HEK293 (cell line): ENCODE measurements around the gene LRCH4.

ENCODE experiments used
- CTCF ChIA-PET: fragments of 350-600 bp; formaldehyde crosslinking; extraction: SDS; loops from one replicate; lab custom pipeline; 2021; ENCODE audit warnings: antibody characterized with exemption; lab: Yijun Ruan, JAX
- POLR2A ChIA-PET: fragments of 300-600 bp; formaldehyde crosslinking; extraction: SDS; loops from one replicate; lab custom pipeline; 2020; ENCODE audit warnings: antibody characterized with exemption, inconsistent platforms; lab: Yijun Ruan, JAX
- H3K27ac ChIP-seq: fragments of 200-500 bp; sonication (Bioruptor generic); 2 replicates; pipeline ENCODE4 v1.5.1; 2014; ENCODE audit warnings: low read depth, low read length, control low read depth, inconsistent platforms; ENCODE audit errors: extremely low read depth
- H3K36me3 ChIP-seq, 2 experiments: fragments of 200-500 bp in 1 of 2; sonication (Bioruptor generic) in 1 of 2; 1 replicate in 1 of 2; 2 replicates in 1 of 2; pipeline ENCODE4 v1.5.1; 2014 to 2017; ENCODE audit warnings: inconsistent platforms in 2 of 2, low read length in 2 of 2; ENCODE audit not compliant: control insufficient read depth in 2 of 2, insufficient read depth in 1 of 2
- H3K4me1 ChIP-seq: fragments of 200-500 bp; sonication (Bioruptor generic); 2 replicates; pipeline ENCODE4 v1.5.1; 2014; ENCODE audit warnings: mild to moderate bottlenecking, low read length, inconsistent platforms; ENCODE audit not compliant: control insufficient read depth, insufficient read depth
- H3K4me3 ChIP-seq: 2 replicates; pipeline ENCODE4 v1.5.1; 2011; ENCODE audit warnings: low read depth, mild to moderate bottlenecking, control low read depth, low read length, moderate library complexity
- H3K9me3 ChIP-seq: fragments of 200-500 bp; sonication (Bioruptor generic); 2 replicates; pipeline ENCODE4 v1.5.1; 2014; ENCODE audit warnings: low read depth, low read length, inconsistent platforms; ENCODE audit not compliant: control insufficient read depth, insufficient read depth
- EGR2 ChIP-seq: fragments of 450-650 bp; formaldehyde crosslinking; IDR thresholded peaks from 2 replicates; pipeline ENCODE4 v1.5.1; 2016; ENCODE audit warnings: low read depth, missing biosample characterization, missing genetic modification characterization
- KLF1 ChIP-seq: fragments of 450-650 bp; formaldehyde crosslinking; IDR thresholded peaks from 2 replicates; pipeline ENCODE4 v1.5.1; 2016; ENCODE audit warnings: missing biosample characterization, missing genetic modification characterization
- KLF7 ChIP-seq: fragments of 450-650 bp; formaldehyde crosslinking; IDR thresholded peaks from 2 replicates; pipeline ENCODE4 v1.5.1; 2016; ENCODE audit warnings: missing biosample characterization, missing genetic modification characterization, borderline replicate concordance
- MZF1 ChIP-seq: fragments of 450-650 bp; formaldehyde crosslinking; IDR thresholded peaks from 2 replicates; pipeline ENCODE4 v1.5.1; 2017; ENCODE audit warnings: missing biosample characterization, missing genetic modification characterization, borderline replicate concordance
- SCRT2 ChIP-seq: fragments of 450-650 bp; formaldehyde crosslinking; IDR thresholded peaks from 2 replicates; pipeline ENCODE4 v1.5.1; 2016; ENCODE audit warnings: missing biosample characterization, missing genetic modification characterization
- SP7 ChIP-seq: fragments of 450-650 bp; formaldehyde crosslinking; IDR thresholded peaks from 2 replicates; pipeline ENCODE4 v1.5.1; 2016; ENCODE audit warnings: missing biosample characterization, missing genetic modification characterization
- YY2 ChIP-seq: fragments of 450-650 bp; formaldehyde crosslinking; IDR thresholded peaks from 2 replicates; pipeline ENCODE4 v1.5.1; 2016; ENCODE audit warnings: missing biosample characterization, missing genetic modification characterization
- ZFHX2 ChIP-seq: fragments of 450-650 bp; formaldehyde crosslinking; conservative IDR thresholded peaks from 2 replicates; pipeline ENCODE4 v1.5.1; 2016; ENCODE audit warnings: missing biosample characterization, missing genetic modification characterization
- ZFP69B ChIP-seq: fragments of 450-650 bp; formaldehyde crosslinking; IDR thresholded peaks from 2 replicates; pipeline ENCODE4 v1.5.1; 2016; ENCODE audit warnings: missing biosample characterization, missing genetic modification characterization
- ZNF266 ChIP-seq: fragments of 450-650 bp; formaldehyde crosslinking; IDR thresholded peaks from 2 replicates; pipeline ENCODE4 v1.5.1; 2016; ENCODE audit warnings: missing biosample characterization, missing genetic modification characterization, low read depth
- ZNF341 ChIP-seq: fragments of 450-650 bp; formaldehyde crosslinking; IDR thresholded peaks from 2 replicates; pipeline ENCODE4; 2016; ENCODE audit warnings: low read depth, missing biosample characterization, missing genetic modification characterization
- ZNF76 ChIP-seq: fragments of 450-650 bp; formaldehyde crosslinking; IDR thresholded peaks from 2 replicates; pipeline ENCODE4; 2016; ENCODE audit warnings: low read depth, missing biosample characterization, missing genetic modification characterization, borderline replicate concordance
- ZNF777 ChIP-seq: fragments of 450-650 bp; formaldehyde crosslinking; IDR thresholded peaks from 2 replicates; pipeline ENCODE4 v1.5.1; 2017; ENCODE audit warnings: missing biosample characterization, missing genetic modification characterization, borderline replicate concordance
- TF ChIP-seq, protein P1 (sequence below): fragments of 450-650 bp; formaldehyde crosslinking; IDR thresholded peaks from 2 replicates; pipeline ENCODE4 v1.5.1; 2017; ENCODE audit warnings: missing biosample characterization, missing genetic modification characterization
- TF ChIP-seq, protein P2 (sequence below): fragments of 450-650 bp; formaldehyde crosslinking; IDR thresholded peaks from 2 replicates; pipeline ENCODE4 v1.5.1; 2016; ENCODE audit warnings: missing biosample characterization, missing genetic modification characterization
- TF ChIP-seq, protein P3 (sequence below): fragments of 450-650 bp; formaldehyde crosslinking; IDR thresholded peaks from 2 replicates; pipeline ENCODE4 v1.5.0; 2017; ENCODE audit warnings: missing biosample characterization, missing genetic modification characterization, borderline replicate concordance
- TF ChIP-seq, protein P4 (sequence below): fragments of 450-650 bp; formaldehyde crosslinking; IDR thresholded peaks from 2 replicates; pipeline ENCODE4 v1.5.1; 2016; ENCODE audit warnings: missing biosample characterization, missing genetic modification characterization
- TF ChIP-seq, protein P5 (sequence below): fragments of 450-650 bp; formaldehyde crosslinking; IDR thresholded peaks from 2 replicates; pipeline ENCODE4 v1.5.1; 2016; ENCODE audit warnings: missing biosample characterization, missing genetic modification characterization

LRCH4 gene

DNA sequence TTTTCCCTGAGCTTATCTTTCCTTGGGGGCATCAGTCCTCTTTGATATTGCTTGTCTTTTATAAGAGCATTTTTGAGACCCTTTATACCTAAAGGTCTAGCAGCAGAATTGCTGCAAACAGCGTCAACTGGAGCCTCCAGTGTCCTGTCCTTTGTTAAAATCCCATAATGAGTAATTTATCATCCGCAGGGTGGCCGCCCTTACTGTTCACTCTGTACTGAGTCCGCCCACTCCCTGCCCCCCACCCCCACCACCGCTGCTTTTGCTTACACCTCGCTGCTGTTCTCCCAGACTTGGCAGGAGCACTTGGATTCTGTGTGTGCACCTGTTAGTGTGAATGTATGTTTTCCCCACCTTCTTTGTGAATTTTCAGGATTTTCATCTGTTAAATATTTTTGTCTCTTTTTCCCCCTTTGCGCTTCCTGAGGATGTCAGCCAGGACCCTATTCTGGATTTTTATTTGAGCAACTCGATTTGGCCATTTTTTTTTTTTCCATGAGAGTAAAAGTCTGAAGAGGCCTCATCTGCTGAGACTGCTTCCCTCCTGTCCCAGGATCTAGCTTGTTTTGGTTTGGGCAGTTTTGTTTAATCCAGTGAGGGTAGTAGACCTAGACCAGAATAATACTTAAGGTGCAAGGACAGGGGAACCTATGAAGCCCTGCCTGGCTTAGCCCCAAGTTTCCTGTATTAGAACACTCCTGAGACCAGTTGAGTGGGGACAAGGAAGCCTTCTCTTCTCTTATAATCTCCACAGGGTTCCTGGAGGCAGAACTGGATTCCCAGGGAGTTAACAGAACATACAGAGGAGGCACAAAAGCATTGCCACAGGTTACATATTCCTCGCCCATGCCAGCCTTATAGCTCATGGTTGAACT is 38.8 kb downstream of the LRCH4 start:
- Histone ChIP-seq H3K36me3 (peaks cover 7 to 13% of the 10 kb centered on the region in 2 experiments; a peak in 2 of 3 replicates), H3K9me3 (no peaks in the 10 kb centered on the region), H3K4me3 (no peak overlapping the region), H3K27ac (peak overlapping the region; percentile 72), H3K4me1 (peaks cover 39% of the 10 kb centered on the region)
- TF ChIP-seq, protein P1, sequence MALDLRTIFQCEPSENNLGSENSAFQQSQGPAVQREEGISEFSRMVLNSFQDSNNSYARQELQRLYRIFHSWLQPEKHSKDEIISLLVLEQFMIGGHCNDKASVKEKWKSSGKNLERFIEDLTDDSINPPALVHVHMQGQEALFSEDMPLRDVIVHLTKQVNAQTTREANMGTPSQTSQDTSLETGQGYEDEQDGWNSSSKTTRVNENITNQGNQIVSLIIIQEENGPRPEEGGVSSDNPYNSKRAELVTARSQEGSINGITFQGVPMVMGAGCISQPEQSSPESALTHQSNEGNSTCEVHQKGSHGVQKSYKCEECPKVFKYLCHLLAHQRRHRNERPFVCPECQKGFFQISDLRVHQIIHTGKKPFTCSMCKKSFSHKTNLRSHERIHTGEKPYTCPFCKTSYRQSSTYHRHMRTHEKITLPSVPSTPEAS (tag by site-specific recombination), result no peak
- TF ChIP-seq KLF1 (tag by site-specific recombination) (peak; percentile 70), ZNF76 (tag by site-specific recombination) (no peak), SCRT2 (peak; percentile 55; the same call in 1 of the 2 replicates), EGR2 (tag by site-specific recombination) (peak; percentile 74), ZNF777 (tag by site-specific recombination) (no peak), ZFHX2 (peak; percentile 78), ZNF341 (tag by site-specific recombination) (0 out of 2 replicates have a peak, but pooled peaks have one; percentile 15), KLF7 (no peak), YY2 (tag by site-specific recombination) (no peak), ZNF266 (tag by site-specific recombination) (no peak), SP7 (tag by site-specific recombination) (0 out of 2 replicates have a peak, but pooled peaks have one; percentile 13), ZFP69B (no peak), MZF1 (no peak)
- TF ChIP-seq, protein P2, sequence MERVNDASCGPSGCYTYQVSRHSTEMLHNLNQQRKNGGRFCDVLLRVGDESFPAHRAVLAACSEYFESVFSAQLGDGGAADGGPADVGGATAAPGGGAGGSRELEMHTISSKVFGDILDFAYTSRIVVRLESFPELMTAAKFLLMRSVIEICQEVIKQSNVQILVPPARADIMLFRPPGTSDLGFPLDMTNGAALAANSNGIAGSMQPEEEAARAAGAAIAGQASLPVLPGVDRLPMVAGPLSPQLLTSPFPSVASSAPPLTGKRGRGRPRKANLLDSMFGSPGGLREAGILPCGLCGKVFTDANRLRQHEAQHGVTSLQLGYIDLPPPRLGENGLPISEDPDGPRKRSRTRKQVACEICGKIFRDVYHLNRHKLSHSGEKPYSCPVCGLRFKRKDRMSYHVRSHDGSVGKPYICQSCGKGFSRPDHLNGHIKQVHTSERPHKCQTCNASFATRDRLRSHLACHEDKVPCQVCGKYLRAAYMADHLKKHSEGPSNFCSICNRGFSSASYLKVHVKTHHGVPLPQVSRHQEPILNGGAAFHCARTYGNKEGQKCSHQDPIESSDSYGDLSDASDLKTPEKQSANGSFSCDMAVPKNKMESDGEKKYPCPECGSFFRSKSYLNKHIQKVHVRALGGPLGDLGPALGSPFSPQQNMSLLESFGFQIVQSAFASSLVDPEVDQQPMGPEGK, result peak; percentile 49
- TF ChIP-seq, protein P3, sequence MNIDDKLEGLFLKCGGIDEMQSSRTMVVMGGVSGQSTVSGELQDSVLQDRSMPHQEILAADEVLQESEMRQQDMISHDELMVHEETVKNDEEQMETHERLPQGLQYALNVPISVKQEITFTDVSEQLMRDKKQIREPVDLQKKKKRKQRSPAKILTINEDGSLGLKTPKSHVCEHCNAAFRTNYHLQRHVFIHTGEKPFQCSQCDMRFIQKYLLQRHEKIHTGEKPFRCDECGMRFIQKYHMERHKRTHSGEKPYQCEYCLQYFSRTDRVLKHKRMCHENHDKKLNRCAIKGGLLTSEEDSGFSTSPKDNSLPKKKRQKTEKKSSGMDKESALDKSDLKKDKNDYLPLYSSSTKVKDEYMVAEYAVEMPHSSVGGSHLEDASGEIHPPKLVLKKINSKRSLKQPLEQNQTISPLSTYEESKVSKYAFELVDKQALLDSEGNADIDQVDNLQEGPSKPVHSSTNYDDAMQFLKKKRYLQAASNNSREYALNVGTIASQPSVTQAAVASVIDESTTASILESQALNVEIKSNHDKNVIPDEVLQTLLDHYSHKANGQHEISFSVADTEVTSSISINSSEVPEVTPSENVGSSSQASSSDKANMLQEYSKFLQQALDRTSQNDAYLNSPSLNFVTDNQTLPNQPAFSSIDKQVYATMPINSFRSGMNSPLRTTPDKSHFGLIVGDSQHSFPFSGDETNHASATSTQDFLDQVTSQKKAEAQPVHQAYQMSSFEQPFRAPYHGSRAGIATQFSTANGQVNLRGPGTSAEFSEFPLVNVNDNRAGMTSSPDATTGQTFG (tag by site-specific recombination), result no peak
- TF ChIP-seq, protein P4, sequence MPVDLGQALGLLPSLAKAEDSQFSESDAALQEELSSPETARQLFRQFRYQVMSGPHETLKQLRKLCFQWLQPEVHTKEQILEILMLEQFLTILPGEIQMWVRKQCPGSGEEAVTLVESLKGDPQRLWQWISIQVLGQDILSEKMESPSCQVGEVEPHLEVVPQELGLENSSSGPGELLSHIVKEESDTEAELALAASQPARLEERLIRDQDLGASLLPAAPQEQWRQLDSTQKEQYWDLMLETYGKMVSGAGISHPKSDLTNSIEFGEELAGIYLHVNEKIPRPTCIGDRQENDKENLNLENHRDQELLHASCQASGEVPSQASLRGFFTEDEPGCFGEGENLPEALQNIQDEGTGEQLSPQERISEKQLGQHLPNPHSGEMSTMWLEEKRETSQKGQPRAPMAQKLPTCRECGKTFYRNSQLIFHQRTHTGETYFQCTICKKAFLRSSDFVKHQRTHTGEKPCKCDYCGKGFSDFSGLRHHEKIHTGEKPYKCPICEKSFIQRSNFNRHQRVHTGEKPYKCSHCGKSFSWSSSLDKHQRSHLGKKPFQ (tag by site-specific recombination), result 0 out of 2 replicates have a peak, but pooled peaks have one; percentile 18
- TF ChIP-seq, protein P5, sequence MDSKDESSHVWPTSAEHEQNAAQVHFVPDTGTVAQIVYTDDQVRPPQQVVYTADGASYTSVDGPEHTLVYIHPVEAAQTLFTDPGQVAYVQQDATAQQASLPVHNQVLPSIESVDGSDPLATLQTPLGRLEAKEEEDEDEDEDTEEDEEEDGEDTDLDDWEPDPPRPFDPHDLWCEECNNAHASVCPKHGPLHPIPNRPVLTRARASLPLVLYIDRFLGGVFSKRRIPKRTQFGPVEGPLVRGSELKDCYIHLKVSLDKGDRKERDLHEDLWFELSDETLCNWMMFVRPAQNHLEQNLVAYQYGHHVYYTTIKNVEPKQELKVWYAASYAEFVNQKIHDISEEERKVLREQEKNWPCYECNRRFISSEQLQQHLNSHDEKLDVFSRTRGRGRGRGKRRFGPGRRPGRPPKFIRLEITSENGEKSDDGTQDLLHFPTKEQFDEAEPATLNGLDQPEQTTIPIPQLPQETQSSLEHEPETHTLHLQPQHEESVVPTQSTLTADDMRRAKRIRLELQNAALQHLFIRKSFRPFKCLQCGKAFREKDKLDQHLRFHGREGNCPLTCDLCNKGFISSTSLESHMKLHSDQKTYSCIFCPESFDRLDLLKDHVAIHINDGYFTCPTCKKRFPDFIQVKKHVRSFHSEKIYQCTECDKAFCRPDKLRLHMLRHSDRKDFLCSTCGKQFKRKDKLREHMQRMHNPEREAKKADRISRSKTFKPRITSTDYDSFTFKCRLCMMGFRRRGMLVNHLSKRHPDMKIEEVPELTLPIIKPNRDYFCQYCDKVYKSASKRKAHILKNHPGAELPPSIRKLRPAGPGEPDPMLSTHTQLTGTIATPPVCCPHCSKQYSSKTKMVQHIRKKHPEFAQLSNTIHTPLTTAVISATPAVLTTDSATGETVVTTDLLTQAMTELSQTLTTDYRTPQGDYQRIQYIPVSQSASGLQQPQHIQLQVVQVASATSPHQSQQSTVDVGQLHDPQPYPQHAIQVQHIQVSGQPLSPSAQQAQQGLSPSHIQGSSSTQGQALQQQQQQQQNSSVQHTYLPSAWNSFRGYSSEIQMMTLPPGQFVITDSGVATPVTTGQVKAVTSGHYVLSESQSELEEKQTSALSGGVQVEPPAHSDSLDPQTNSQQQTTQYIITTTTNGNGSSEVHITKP, result 0 out of 2 replicates have a peak, but pooled peaks have one; percentile 11
- CTCF ChIA-PET, result interaction anchor here (0.6 to 4.1 kb wide), 10 partner anchors 7 to 406 kb away, joined by 3 to 36 read pairs (median 4); partner anchors contain the start of gene TSC22D4
- POLR2A ChIA-PET, result interaction anchor here (1.8 kb wide), 1 partner anchor 118 kb away, joined by 3 read pairs; the partner anchor contains the start of genes MEPCE and ZCWPW1
